Gastroesophageal sphincter (tissue), 4 donors: ENCODE measurements around the gene TERF2IP. TPM values are rescaled to one million over a fixed set of nuclear protein-coding genes. Genes with fewer than 3 reads are reported as not detected.

ENCODE experiments used
- ATAC-seq: fragments of 150-250 bp; one replicate; pipeline ENCODE4 v1.9.1; 2016; ENCODE audit warnings: mild to moderate bottlenecking, moderate library complexity
- H3K27ac ChIP-seq, 4 donors: fragments of 200-600 bp; sonication (generic) in 3 of 4; 1 replicate in 3 of 4; 2 replicates in 1 of 4; pipeline ENCODE4 v1.5.1; 2016 to 2019
- H3K27me3 ChIP-seq: fragments of 200-600 bp; sonication (generic); one replicate; pipeline ENCODE4 v1.5.1; 2019
- H3K36me3 ChIP-seq, 2 donors: fragments of 200-600 bp; sonication (generic); one replicate each; pipeline ENCODE4 v1.5.1; 2019; ENCODE audit warnings: control low read depth in 1 of 2
- H3K4me1 ChIP-seq, 3 donors: fragments of 200-600 bp; sonication (generic); 1 replicate in 2 of 3; 2 replicates in 1 of 3; pipeline ENCODE4 v1.5.1; 2016 to 2019; ENCODE audit warnings: control low read depth in 2 of 3
- H3K4me3 ChIP-seq, 2 donors: fragments of 200-600 bp; sonication (generic); one replicate each; pipeline ENCODE4 v1.5.1; 2019; ENCODE audit warnings: mild to moderate bottlenecking in 1 of 2, moderate library complexity in 1 of 2
- H3K9me3 ChIP-seq, 3 donors: fragments of 200-600 bp; sonication (generic); one replicate each; pipeline ENCODE4 v1.5.1; 2017 to 2019; ENCODE audit warnings: control low read depth in 2 of 3
- CTCF ChIP-seq, 4 experiments: fragments of 200-600 bp in 2 of 4; fragments of 450-650 bp in 2 of 4; sonication (generic) in 1 of 4; IDR thresholded peaks; one replicate each; pipeline ENCODE4 v1.5.1; 2017 to 2019; ENCODE audit warnings: antibody characterized with exemption in 4 of 4, mild to moderate bottlenecking in 2 of 4, moderate library complexity in 2 of 4
- EP300 ChIP-seq: sonication (generic); formaldehyde crosslinking; IDR thresholded peaks from one replicate; pipeline ENCODE4 v1.6.1; 2017; ENCODE audit warnings: antibody characterized with exemption, mild to moderate bottlenecking
- POLR2A ChIP-seq, 2 donors: fragments of 450-650 bp; IDR thresholded peaks; one replicate each; pipeline ENCODE4 v1.6.1; 2017; ENCODE audit warnings: antibody characterized with exemption in 2 of 2, mild to moderate bottlenecking in 2 of 2, moderate library complexity in 1 of 2
- POLR2AphosphoS5 ChIP-seq: sonication (generic); formaldehyde crosslinking; IDR thresholded peaks from one replicate; pipeline ENCODE4 v1.6.1; 2017; ENCODE audit warnings: antibody characterized with exemption
- WGBS, 2 donors: methylation state at CpG; one replicate each; pipeline ENCODE4 v1.1.5; 2018; ENCODE audit warnings: low coverage in 1 of 2; 5-methylcytosine and 5-hydroxymethylcytosine counted together
- total RNA-seq, 4 donors: library from RNA; depleted of rRNA; stranded (reverse); fragments of >200 nt; gene quantifications; one replicate each; pipeline ENCODE4 v1.1.0, GENCODE V29; 2016

The TERF2IP gene
- total RNA-seq, 4 donors from 2014 or later: 64.3 to 82.2 (median 71.4) TPM

GRCh38 chr16:75632857-75633256 lies 14.7 kb upstream of the TERF2IP start:
- 76 to 90% methylated on average over 5 to 7 of the region's 8 CpGs for WGBS, 2 donors

GRCh38 chr16:75635036-75635435 lies 12.5 kb upstream of the TERF2IP start:
- 74 to 88% methylated on average over 3 of the region's 3 CpGs for WGBS, 2 donors
- H3K4me3 ChIP-seq: no peak overlapping the region

More at GRCh38 chr16:75632857-75633256, 14.7 kb upstream of the TERF2IP start:
- H3K4me3 ChIP-seq: no peak overlapping the region
- no peak for ATAC-seq
- H3K4me1 ChIP-seq: no peaks in the 10 kb centered on the region
- peaks cover 7 to 100% of the 10 kb centered on the region in 2 donors for H3K36me3 ChIP-seq
- H3K9me3 ChIP-seq: no peaks in the 10 kb centered on the region
- no peaks in the 10 kb centered on the region for H3K27me3 ChIP-seq
- no peak for TF ChIP-seq EP300
- no peak overlapping the region for H3K27ac ChIP-seq

GRCh38 chr16:75640598-75640997 lies 7.0 kb upstream of the TERF2IP start:
- WGBS, 2 donors: 68 to 85% methylated on average over 3 to 5 of the region's 6 CpGs
- Histone ChIP-seq H3K27ac (no peak overlapping the region), H3K36me3 (peaks cover 0 to 97% of the 10 kb centered on the region in 2 donors), H3K9me3 (no peaks in the 10 kb centered on the region), H3K4me3 (no peak overlapping the region), H3K27me3 (no peaks in the 10 kb centered on the region), H3K4me1 (peaks cover 0 to 34% (median 6%) of the 10 kb centered on the region in 3 donors)
- TF ChIP-seq POLR2AphosphoS5 (no peak), EP300 (no peak), POLR2A (IDR thresholded peaks at IDR 0.05) (no peak), CTCF (IDR thresholded peaks at IDR 0.05) (no peak)
- ATAC-seq: no peak

More at GRCh38 chr16:75635036-75635435, 12.5 kb upstream of the TERF2IP start:
- Histone ChIP-seq H3K4me1 (no peaks in the 10 kb centered on the region), H3K36me3 (peaks cover 7 to 100% of the 10 kb centered on the region in 2 donors), H3K9me3 (no peaks in the 10 kb centered on the region), H3K27ac (no peak overlapping the region), H3K27me3 (no peaks in the 10 kb centered on the region)
- ATAC-seq: no peak
- no peak for TF ChIP-seq EP300
- no peak for TF ChIP-seq POLR2A (IDR thresholded peaks at IDR 0.05)
- TF ChIP-seq CTCF (IDR thresholded peaks at IDR 0.05): no peak
- no peak for TF ChIP-seq POLR2AphosphoS5

GRCh38 chr16:75644240-75645012 lies 3.1 kb upstream of the TERF2IP start:
- H3K27ac ChIP-seq: no peak overlapping the region
- no peaks in the 10 kb centered on the region for H3K27me3 ChIP-seq
- H3K9me3 ChIP-seq: no peaks in the 10 kb centered on the region
- no peak for ATAC-seq
- peaks cover 0 to 46% (median 13%) of the 10 kb centered on the region in 3 donors for H3K4me1 ChIP-seq
- H3K4me3 ChIP-seq: no peak overlapping the region
- peaks cover 0 to 62% of the 10 kb centered on the region in 2 donors for H3K36me3 ChIP-seq
- WGBS, 2 donors: 81 to 89% methylated on average over 3 to 6 of the region's 7 CpGs
- TF ChIP-seq POLR2A (IDR thresholded peaks at IDR 0.05): no peak
- no peak for TF ChIP-seq CTCF (IDR thresholded peaks at IDR 0.05)
- no peak for TF ChIP-seq POLR2AphosphoS5
- no peak for TF ChIP-seq EP300

GRCh38 chr16:75647112-75647491 lies 471 bp upstream of the TERF2IP start:
- H3K36me3 ChIP-seq: peaks cover 0 to 38% of the 10 kb centered on the region in 2 donors
- no peaks in the 10 kb centered on the region for H3K27me3 ChIP-seq
- H3K4me3 ChIP-seq: peak overlapping the region; percentile 93 to 96
- no peaks in the 10 kb centered on the region for H3K9me3 ChIP-seq
- peaks cover 0 to 72% (median 22%) of the 10 kb centered on the region in 3 donors for H3K4me1 ChIP-seq
- peak; percentile 20 for ATAC-seq
- TF ChIP-seq CTCF (IDR thresholded peaks at IDR 0.05) (no peak), EP300 (peak; percentile 5), POLR2A (IDR thresholded peaks at IDR 0.05) (no peak), POLR2AphosphoS5 (no peak)
- WGBS, 2 donors: 0% methylated on average over 4 of the region's 18 CpGs
- peak overlapping the region; percentile 60 to 99 (median 94) for H3K27ac ChIP-seq
